DND-41 (cell line): ENCODE data around the gene NRARP.

ENCODE experiments used
- ATAC-seq: fragments of 200-7000 bp; cut with Tn5 transposase; 3 replicates; pipeline ENCODE4 v1.9.1; 2021; ENCODE audit warnings: low read depth; ENCODE audit not compliant: insufficient read depth
- DNase-seq: peaks from one replicate; pipeline ENCODE4 v3.0.0-alpha.2; 2020
- H2AFZ ChIP-seq: 2 replicates; pipeline ENCODE4 v1.6.0; 2012; ENCODE audit warnings: low read depth, low read length
- H3K27ac ChIP-seq: 2 replicates; pipeline ENCODE4 v1.5.1; 2012; ENCODE audit warnings: low read length, inconsistent platforms
- H3K27me3 ChIP-seq: fragments of 200-600 bp; sonication (generic); 2 replicates; pipeline ENCODE4 v1.6.0; 2012; ENCODE audit warnings: low read length, mild to moderate bottlenecking, inconsistent platforms; ENCODE audit not compliant: insufficient read depth, poor library complexity
- H3K36me3 ChIP-seq: 2 replicates; pipeline ENCODE4 v1.5.1; 2012; ENCODE audit warnings: low read length, inconsistent platforms; ENCODE audit not compliant: insufficient read depth
- H3K4me1 ChIP-seq: 2 replicates; pipeline ENCODE4 v1.5.1; 2012; ENCODE audit warnings: mild to moderate bottlenecking, low read length; ENCODE audit not compliant: insufficient read depth
- H3K4me2 ChIP-seq: 2 replicates; pipeline ENCODE4 v1.6.0; 2012; ENCODE audit warnings: mild to moderate bottlenecking, moderate library complexity, low read length, inconsistent platforms; ENCODE audit not compliant: insufficient read depth
- H3K4me3 ChIP-seq, 2 experiments: fragments of 200-600 bp in 1 of 2; shearing (Covaris generic) in 1 of 2; 2 replicates each; pipeline ENCODE4 v1.5.1; 2012 to 2016; ENCODE audit warnings: inconsistent platforms in 2 of 2, low read length in 2 of 2, mild to moderate bottlenecking in 2 of 2, low read depth in 1 of 2, moderate library complexity in 1 of 2
- H3K79me2 ChIP-seq: 2 replicates; pipeline ENCODE4 v1.6.0; 2012; ENCODE audit warnings: low read length, inconsistent platforms; ENCODE audit not compliant: insufficient read depth
- H3K9ac ChIP-seq: 2 replicates; pipeline ENCODE4 v1.6.0; 2012; ENCODE audit warnings: low read depth, mild to moderate bottlenecking, inconsistent platforms, low read length, moderate library complexity
- H3K9me3 ChIP-seq: 2 replicates; pipeline ENCODE4 v1.5.1; 2012; ENCODE audit warnings: low read length, moderate library complexity, mild to moderate bottlenecking, inconsistent platforms; ENCODE audit not compliant: insufficient read depth, severe bottlenecking
- H4K20me1 ChIP-seq: 2 replicates; pipeline ENCODE4 v1.6.0; 2012; ENCODE audit warnings: low read length; ENCODE audit not compliant: insufficient read depth
- CTCF ChIP-seq: IDR thresholded peaks from 2 replicates; pipeline ENCODE4 v1.5.1; 2012; ENCODE audit warnings: borderline replicate concordance, low read length, moderate library complexity, mild to moderate bottlenecking; ENCODE audit not compliant: poor library complexity, severe bottlenecking; ENCODE audit errors: extremely low read depth
- EZH2 ChIP-seq: IDR thresholded peaks from 3 replicates; pipeline ENCODE4 v1.6.1; 2012; ENCODE audit warnings: borderline replicate concordance, low read depth, mild to moderate bottlenecking, moderate library complexity, low read length, inconsistent platforms; ENCODE audit not compliant: severe bottlenecking

NRARP gene

GRCh38 chr9:137302449-137303150 lies 529 bp upstream of the NRARP start:
- Histone ChIP-seq H3K9me3 (no peaks in the 10 kb centered on the region), H2AFZ (no peak overlapping the region), H3K27ac (no peak overlapping the region), H3K4me2 (no peak overlapping the region), H3K4me1 (no peaks in the 10 kb centered on the region), H3K36me3 (no peaks in the 10 kb centered on the region), H3K9ac (no peak overlapping the region), H3K4me3 (no peak overlapping the region), H3K79me2 (no peaks in the 10 kb centered on the region), H4K20me1 (no peaks in the 10 kb centered on the region), H3K27me3 (no peaks in the 10 kb centered on the region)
- ATAC-seq (no peak), DNase-seq (no peak)
- no peak for TF ChIP-seq CTCF
- no peak for TF ChIP-seq EZH2

GRCh38 chr9:137301081-137301947 lies 757 bp downstream of the NRARP start:
- no peak for TF ChIP-seq CTCF
- no peak for TF ChIP-seq EZH2
- no peak overlapping the region for H3K9ac ChIP-seq
- H3K79me2 ChIP-seq: no peaks in the 10 kb centered on the region
- no peak overlapping the region for H3K4me2 ChIP-seq
- no peak overlapping the region for H2AFZ ChIP-seq
- H4K20me1 ChIP-seq: no peaks in the 10 kb centered on the region
- no peak for DNase-seq
- no peak overlapping the region for H3K27ac ChIP-seq
- no peak overlapping the region for H3K4me3 ChIP-seq
- H3K36me3 ChIP-seq: no peaks in the 10 kb centered on the region
- no peaks in the 10 kb centered on the region for H3K27me3 ChIP-seq
- no peaks in the 10 kb centered on the region for H3K4me1 ChIP-seq
- ATAC-seq: no peak
- no peaks in the 10 kb centered on the region for H3K9me3 ChIP-seq

- ATAC-seq (no peak), DNase-seq (no peak)
- Histone ChIP-seq H3K9ac (no peak overlapping the region), H3K27me3 (no peaks in the 10 kb centered on the region), H3K36me3 (no peaks in the 10 kb centered on the region), H2AFZ (no peak overlapping the region), H3K27ac (no peak overlapping the region), H3K4me1 (no peaks in the 10 kb centered on the region), H3K4me2 (no peak overlapping the region), H3K9me3 (no peaks in the 10 kb centered on the region), H3K4me3 (no peak overlapping the region), H4K20me1 (no peaks in the 10 kb centered on the region), H3K79me2 (no peaks in the 10 kb centered on the region)
- TF ChIP-seq CTCF: no peak
- no peak for TF ChIP-seq EZH2
Measured at GRCh38 chr9:137300567-137301080, 1.4 kb downstream of the NRARP start.
